ENCODE data around the gene TGM3.

The TGM3 gene

GRCh38 chr20:2282181-2282580 is 13.6 kb upstream of the TGM3 start:
- no peak for DNase-seq (ENCODE audit: low read depth)
- TF ChIP-seq, protein P1, sequence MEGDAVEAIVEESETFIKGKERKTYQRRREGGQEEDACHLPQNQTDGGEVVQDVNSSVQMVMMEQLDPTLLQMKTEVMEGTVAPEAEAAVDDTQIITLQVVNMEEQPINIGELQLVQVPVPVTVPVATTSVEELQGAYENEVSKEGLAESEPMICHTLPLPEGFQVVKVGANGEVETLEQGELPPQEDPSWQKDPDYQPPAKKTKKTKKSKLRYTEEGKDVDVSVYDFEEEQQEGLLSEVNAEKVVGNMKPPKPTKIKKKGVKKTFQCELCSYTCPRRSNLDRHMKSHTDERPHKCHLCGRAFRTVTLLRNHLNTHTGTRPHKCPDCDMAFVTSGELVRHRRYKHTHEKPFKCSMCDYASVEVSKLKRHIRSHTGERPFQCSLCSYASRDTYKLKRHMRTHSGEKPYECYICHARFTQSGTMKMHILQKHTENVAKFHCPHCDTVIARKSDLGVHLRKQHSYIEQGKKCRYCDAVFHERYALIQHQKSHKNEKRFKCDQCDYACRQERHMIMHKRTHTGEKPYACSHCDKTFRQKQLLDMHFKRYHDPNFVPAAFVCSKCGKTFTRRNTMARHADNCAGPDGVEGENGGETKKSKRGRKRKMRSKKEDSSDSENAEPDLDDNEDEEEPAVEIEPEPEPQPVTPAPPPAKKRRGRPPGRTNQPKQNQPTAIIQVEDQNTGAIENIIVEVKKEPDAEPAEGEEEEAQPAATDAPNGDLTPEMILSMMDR (IDR thresholded peaks at IDR 0.05; ENCODE audit: low read depth, low read length, missing control alignments) = no peak
- H3K4me3 ChIP-seq (ENCODE audit: low read depth, low read length) = no peak overlapping the region

DNA sequence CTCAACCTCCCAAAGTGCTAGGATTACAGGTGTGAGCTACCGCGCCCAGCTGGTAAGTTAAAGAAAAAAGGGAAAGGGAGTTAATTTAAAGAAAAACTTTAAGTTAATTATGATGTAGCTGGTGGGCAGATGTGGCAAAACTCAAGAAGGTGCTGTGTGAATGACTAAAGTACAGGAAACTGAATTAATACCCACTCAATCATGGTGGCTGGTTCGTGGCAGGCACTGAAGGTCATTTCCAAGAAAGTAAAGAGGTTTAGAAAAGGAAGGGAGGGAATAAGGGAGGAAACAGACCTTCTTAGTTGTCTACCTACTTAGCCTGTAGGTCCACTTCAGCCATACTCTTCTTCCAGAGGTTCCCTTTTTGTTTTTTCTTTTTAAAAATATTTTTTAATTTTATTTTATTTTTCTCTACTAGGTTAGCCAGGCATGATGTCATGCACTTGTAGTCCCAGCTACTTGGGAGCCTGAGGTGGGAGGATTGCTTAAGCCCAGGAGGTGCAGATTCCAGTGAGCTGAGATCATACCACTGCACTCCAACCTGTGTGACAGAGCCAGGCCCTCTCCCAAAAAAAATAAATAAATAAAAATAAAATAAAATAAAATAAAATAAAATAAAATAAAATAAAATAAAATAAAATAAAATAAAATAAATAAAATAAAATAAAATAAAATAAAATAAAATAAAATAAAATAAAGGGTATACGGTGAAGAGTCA is 11.9 kb upstream of the TGM3 start:
- DNase-seq (ENCODE audit: low read depth) = no peak
- TF ChIP-seq, protein P1 (IDR thresholded peaks at IDR 0.05; ENCODE audit: low read depth, low read length, missing control alignments) = no peak
- in situ Hi-C loops (cut with HindIII; ENCODE audit: low sequenced_read_pairs) = no loop called here
- H3K4me3 ChIP-seq (ENCODE audit: low read depth, low read length) = no peak overlapping the region

More at GRCh38 chr20:2282181-2282580, 13.6 kb upstream of the TGM3 start:
- in situ Hi-C loops (cut with HindIII; ENCODE audit: low sequenced_read_pairs) = no loop called here

- TF ChIP-seq, protein P1 (IDR thresholded peaks at IDR 0.05; ENCODE audit: low read depth, low read length, missing control alignments) = no peak
- no peak for DNase-seq (ENCODE audit: low read depth)
- no peak overlapping the region for H3K4me3 ChIP-seq (ENCODE audit: low read depth, low read length)
- in situ Hi-C loops (cut with HindIII; ENCODE audit: low sequenced_read_pairs) = no loop called here
These were observed 10.6 kb upstream of the TGM3 start for GRCh38 chr20:2285193-2285592.

DNA sequence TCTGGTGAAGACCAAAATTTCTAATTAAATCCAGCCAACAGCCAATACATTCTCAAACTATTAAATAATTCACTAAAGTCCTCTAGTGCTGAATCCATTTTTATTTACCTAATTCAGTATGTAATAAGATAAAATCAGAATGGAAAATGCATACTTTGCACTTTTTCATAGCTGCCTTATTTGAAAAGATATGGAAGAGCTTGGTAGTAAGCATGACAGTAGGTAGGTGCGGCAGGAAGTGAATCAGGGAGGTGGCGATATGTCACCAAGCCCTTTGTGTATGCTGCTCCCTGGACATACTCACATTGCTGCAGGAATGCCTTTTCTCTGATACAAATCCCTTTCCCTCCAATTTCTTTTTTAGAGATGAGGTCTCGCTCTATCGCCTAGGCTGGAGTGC is 10.2 kb upstream of the TGM3 start:
- in situ Hi-C loops (cut with HindIII; ENCODE audit: low sequenced_read_pairs) = no loop called here
- TF ChIP-seq, protein P1 (IDR thresholded peaks at IDR 0.05; ENCODE audit: low read depth, low read length, missing control alignments) = no peak
- H3K4me3 ChIP-seq (ENCODE audit: low read depth, low read length) = no peak overlapping the region
- no peak for DNase-seq (ENCODE audit: low read depth)

DNA sequence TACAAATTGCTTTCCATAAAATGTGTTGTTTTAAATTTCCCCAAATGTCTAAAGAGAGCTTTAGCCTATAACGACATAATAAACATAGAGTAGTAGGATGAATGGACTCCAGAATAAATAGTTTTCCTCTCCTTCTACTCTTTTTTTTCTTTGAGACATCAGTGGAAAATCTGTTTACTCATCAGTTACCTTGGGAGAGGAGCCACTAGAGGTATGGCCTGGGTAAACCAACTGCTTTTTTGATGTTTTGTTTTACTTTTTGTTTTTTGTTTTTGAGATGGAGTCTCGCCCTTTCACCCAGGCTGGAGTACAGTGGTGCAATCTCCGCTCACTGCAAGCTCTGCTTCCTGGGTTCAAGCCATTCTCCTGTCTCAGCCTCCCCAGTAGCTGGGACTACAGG is 8.3 kb upstream of the TGM3 start:
- no peak for DNase-seq (ENCODE audit: low read depth)
- in situ Hi-C loops (cut with HindIII; ENCODE audit: low sequenced_read_pairs) = no loop called here
- TF ChIP-seq, protein P1 (IDR thresholded peaks at IDR 0.05; ENCODE audit: low read depth, low read length, missing control alignments) = no peak

GRCh38 chr20:2289475-2289874 is 6.3 kb upstream of the TGM3 start:
- DNase-seq (ENCODE audit: low read depth) = no peak
- in situ Hi-C loops (cut with HindIII; ENCODE audit: low sequenced_read_pairs) = no loop called here
- TF ChIP-seq, protein P1 (IDR thresholded peaks at IDR 0.05; ENCODE audit: low read depth, low read length, missing control alignments) = no peak
- no peak overlapping the region for H3K4me3 ChIP-seq (ENCODE audit: low read depth, low read length)

More for the DNA sequence above, 8.3 kb upstream of the TGM3 start:
- no peak overlapping the region for H3K4me3 ChIP-seq (ENCODE audit: low read depth, low read length)

All from astrocyte of the cerebellum (primary cell).